Activated T-helper 9 cell treated with anti-CD3 and anti-CD28 coated beads, Interleukin-2, amount 50 U/mL, for 16 hours (primary cell): ENCODE data around the gene RYK.
"Not testable (repeated sequence)": the region's sequence is repeated elsewhere in the genome, so short reads cannot be mapped to it uniquely, and the experiment has no call there.

ENCODE experiments used
- DNase-seq: peaks from one replicate; pipeline ENCODE4 v3.0.0-alpha.2; 2020; ENCODE audit warnings: low read depth

Gene RYK

GRCh38 chr3:134216191-134216764 is 34.4 kb downstream of the RYK start:
- DNase-seq: no peak

GRCh38 chr3:134214239-134214638 is 36.4 kb downstream of the RYK start:
- DNase-seq: no peak

GRCh38 chr3:134212967-134213665 is 37.5 kb downstream of the RYK start:
- peak; percentile 79 for DNase-seq

- DNase-seq: no peak
Observed at GRCh38 chr3:134211797-134212196, 38.9 kb downstream of the RYK start.

- DNase-seq: no peak
Observed at GRCh38 chr3:134205451-134205850, 45.2 kb downstream of the RYK start.

GRCh38 chr3:134201201-134202130 is 49.2 kb downstream of the RYK start:
- no peak for DNase-seq

GRCh38 chr3:134199880-134200279 is 50.8 kb downstream of the RYK start:
- not testable (repeated sequence) for DNase-seq

GRCh38 chr3:134199240-134199639 is 51.4 kb downstream of the RYK start:
- DNase-seq: no peak

GRCh38 chr3:134198414-134198813 is 52.2 kb downstream of the RYK start:
- DNase-seq: no peak

- DNase-seq: no peak
Observed at GRCh38 chr3:134197681-134198261, 52.9 kb downstream of the RYK start.

GRCh38 chr3:134194247-134194646 is 56.4 kb downstream of the RYK start:
- no peak for DNase-seq

- DNase-seq: no peak
Observed at GRCh38 chr3:134190250-134190649, 60.4 kb downstream of the RYK start.

- no peak for DNase-seq
Observed at GRCh38 chr3:134189849-134190248, 60.8 kb downstream of the RYK start.

- no peak for DNase-seq
Observed at GRCh38 chr3:134186391-134186790, 64.3 kb downstream of the RYK start.

- no peak for DNase-seq
Observed at GRCh38 chr3:134180761-134181160, 69.9 kb downstream of the RYK start.

GRCh38 chr3:134179508-134179907 is 71.2 kb downstream of the RYK start:
- no peak for DNase-seq

- DNase-seq: no peak
Observed at GRCh38 chr3:134163096-134163495, 87.6 kb downstream of the RYK start.

- DNase-seq: no peak
Observed at GRCh38 chr3:134161898-134162615, 88.6 kb downstream of the RYK start.

- no peak for DNase-seq
Observed at GRCh38 chr3:134155446-134155845, 95.2 kb downstream of the RYK start.

GRCh38 chr3:134153761-134154160 is 96.9 kb downstream of the RYK start:
- DNase-seq: no peak

- DNase-seq: no peak
Observed at GRCh38 chr3:134150476-134150875, 100.2 kb downstream of the RYK start.

- no peak for DNase-seq
Observed at GRCh38 chr3:134149286-134149685, 101.4 kb downstream of the RYK start.
